ENCODE measurements around the gene KLHL2. TPM values are rescaled to one million over a fixed set of nuclear protein-coding genes. Genes with fewer than 3 reads are reported as not detected.
A peak's percentile ranks its signal among the peaks of the same experiment; 100 is the strongest.
"Not testable (repeated sequence)": the region's sequence is repeated elsewhere in the genome, so short reads cannot be mapped to it uniquely, and the experiment has no call there.

Gene KLHL2
- total and polyA plus RNA-seq, 5 donors = 5.3 to 15.5 (median 10.6) TPM

DNA sequence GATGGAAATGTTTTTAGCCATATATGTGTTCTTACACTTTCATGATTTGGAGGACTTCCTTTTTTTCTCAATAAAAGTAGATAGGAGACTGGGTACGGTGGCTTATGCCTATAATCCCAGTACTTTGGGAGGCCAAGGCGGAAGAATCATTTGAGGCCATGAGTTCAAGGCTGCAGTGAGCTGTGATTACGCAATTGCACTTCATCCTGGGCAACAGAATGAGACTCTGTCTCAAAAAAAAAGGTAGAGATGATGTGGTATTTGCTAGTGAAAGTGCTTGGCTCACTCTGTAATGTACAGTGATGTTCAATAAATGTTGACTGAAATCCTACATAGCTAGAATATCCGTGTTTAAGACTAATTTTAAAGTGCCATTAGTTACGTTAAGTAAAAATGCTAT is 27.4 kb downstream of the KLHL2 start:
- Histone ChIP-seq H3K27ac (ENCODE audit: low read length) (no peak overlapping the region), H3K9me3 (ENCODE audit: control insufficient read depth, low read length) (no peaks in the 10 kb centered on the region), H3K4me1 (ENCODE audit: control insufficient read depth, insufficient read depth, low read length) (peaks cover 1% of the 10 kb centered on the region), H3K27me3 (ENCODE audit: control insufficient read depth, insufficient read depth) (no peaks in the 10 kb centered on the region), H3K4me3 (ENCODE audit: low read length) (no peak overlapping the region)
- DNase-seq = no peak
- ATAC-seq = no peak
- intact Hi-C loops (cut with DNase I) = no loop called here
- 94% methylated on average over 5 of the region's 5 CpGs for WGBS

DNA sequence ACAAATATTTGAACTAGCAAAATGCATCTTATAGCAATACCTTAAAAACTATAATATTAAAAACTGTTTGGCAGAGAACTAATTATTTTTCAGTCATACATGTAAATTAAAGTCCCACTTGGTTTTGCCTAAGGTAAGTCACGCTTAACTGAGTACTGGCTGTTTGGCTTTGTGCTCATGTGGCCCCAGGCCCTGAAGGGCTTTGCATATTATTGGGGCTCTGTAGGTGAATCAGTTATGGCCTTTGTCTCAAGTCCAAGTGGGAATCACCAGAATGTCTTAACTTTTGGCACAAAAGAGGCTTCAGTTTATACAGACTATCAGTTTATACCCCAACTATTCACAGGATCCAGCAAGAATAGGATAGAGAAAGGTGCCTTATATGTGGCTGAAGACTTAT is 29.5 kb downstream of the KLHL2 start:
- ATAC-seq = not testable (repeated sequence)

DNA sequence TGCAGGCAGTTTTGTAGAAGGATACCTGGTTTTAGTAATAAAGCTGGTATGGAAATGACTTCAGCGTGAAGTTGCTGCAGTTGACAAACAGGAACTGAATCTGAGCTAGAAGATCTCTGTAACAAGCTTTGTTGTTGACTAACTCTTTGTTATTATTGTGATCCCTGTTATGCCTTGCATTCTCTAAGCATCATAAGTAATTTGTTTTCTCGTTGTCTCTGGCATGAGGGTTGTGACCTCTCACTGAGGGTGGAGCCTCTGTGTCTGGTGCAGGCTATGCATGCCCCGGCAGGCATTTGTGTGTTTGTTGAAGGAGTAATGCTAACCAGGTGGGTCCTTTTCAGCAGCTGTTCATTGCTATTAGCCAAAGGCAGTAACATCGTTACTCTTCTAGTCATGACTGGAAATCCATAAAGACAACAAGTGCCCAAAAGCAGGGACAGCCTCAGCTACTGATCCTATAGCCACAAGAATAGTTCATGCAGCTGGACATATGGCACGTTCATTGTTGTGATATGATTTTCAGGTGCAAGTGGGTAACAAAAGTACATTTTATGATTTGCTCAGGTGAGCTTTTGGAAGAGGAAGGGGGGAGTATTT is 30.8 kb downstream of the KLHL2 start:
- H3K9me3 ChIP-seq (ENCODE audit: control insufficient read depth, low read length); H3K4me3 ChIP-seq (ENCODE audit: low read length); ATAC-seq; H3K27ac ChIP-seq (ENCODE audit: low read length); DNase-seq; H3K27me3 ChIP-seq (ENCODE audit: control insufficient read depth, insufficient read depth); H3K4me1 ChIP-seq (ENCODE audit: control insufficient read depth, insufficient read depth, low read length); intact Hi-C loops (cut with DNase I): not testable (repeated sequence)
- WGBS = 74% methylated on average over 5 of the region's 5 CpGs

More for the DNA sequence above, 29.5 kb downstream of the KLHL2 start:
- DNase-seq; H3K27ac ChIP-seq (ENCODE audit: low read length); H3K9me3 ChIP-seq (ENCODE audit: control insufficient read depth, low read length); H3K27me3 ChIP-seq (ENCODE audit: control insufficient read depth, insufficient read depth); H3K4me1 ChIP-seq (ENCODE audit: control insufficient read depth, insufficient read depth, low read length); H3K4me3 ChIP-seq (ENCODE audit: low read length); intact Hi-C loops (cut with DNase I): not testable (repeated sequence)
- no CpG with 5 or more reads among the region's 1 CpG for WGBS

DNA sequence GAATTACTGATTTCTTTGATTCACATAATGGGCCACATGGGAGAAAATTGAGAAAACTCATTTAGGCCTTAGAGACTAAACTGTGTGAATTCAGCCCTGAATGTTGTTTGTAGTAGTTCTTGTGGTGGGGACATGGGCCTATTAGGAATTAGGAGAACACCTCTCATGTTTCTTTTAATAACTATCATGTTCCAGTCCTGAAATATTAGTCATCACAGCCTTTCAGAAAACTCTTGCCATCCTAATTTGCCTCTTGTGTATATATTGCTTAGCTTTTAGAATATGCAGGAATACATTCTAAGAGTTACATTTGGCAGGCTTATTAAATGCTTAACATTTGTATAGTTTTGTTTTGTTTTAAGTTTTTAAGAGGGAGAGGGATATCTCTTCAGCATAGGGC is 33.4 kb downstream of the KLHL2 start:
- H3K9me3 ChIP-seq (ENCODE audit: control insufficient read depth, low read length); H3K4me1 ChIP-seq (ENCODE audit: control insufficient read depth, insufficient read depth, low read length); H3K27me3 ChIP-seq (ENCODE audit: control insufficient read depth, insufficient read depth); H3K4me3 ChIP-seq (ENCODE audit: low read length); intact Hi-C loops (cut with DNase I); DNase-seq; H3K27ac ChIP-seq (ENCODE audit: low read length); ATAC-seq: not testable (repeated sequence)

DNA sequence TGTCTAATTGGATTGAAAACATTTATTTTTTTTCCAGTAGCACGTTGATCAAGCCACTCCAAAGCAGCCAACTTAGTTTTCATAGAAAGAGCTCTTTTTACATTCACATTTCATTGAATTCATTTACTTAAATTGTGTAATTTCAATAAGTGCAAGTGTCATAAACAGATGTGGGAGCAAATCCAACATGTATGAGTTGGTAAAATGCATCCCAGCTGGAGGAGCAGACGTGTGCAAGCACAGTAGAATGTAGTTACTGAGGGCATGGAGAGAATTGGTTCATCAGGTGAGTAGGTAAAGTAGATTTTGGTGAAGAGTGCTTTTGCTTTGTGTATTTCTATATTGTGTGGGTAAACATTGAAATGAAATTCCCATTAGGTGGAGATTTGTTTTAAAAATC is 36.8 kb downstream of the KLHL2 start:
- H3K27me3 ChIP-seq (ENCODE audit: control insufficient read depth, insufficient read depth); DNase-seq; H3K9me3 ChIP-seq (ENCODE audit: control insufficient read depth, low read length); H3K27ac ChIP-seq (ENCODE audit: low read length); H3K4me1 ChIP-seq (ENCODE audit: control insufficient read depth, insufficient read depth, low read length); intact Hi-C loops (cut with DNase I); ATAC-seq; H3K4me3 ChIP-seq (ENCODE audit: low read length): not testable (repeated sequence)
- 88% methylated on average over 2 of the region's 2 CpGs for WGBS

DNA sequence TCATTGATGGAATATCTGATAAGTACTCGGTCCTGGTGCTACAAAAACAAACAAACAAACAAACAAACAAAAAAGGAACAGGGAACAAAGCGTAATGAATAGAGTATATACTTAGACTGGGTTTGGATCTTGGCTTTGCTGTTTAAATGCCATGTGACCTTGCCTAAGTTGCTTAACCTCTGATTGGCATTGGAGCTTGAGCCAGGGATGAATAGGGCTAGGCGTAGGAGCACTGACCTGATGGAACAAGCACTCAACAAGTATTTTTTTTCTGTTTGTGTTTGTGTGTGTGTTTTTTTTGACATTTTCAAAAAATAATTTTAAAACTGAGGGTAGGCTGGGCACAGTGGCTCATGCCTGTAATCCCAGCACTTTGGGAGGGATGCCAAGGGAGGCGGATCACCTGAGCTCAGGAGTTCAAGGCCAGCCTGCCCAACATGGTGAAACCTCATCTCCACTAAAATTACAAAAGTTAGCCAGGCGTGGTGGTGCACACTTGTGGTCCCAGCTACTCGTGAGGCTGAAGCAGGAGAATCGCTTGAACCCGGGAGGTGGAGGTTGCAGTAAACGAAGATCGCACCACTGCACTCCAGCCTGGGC is 37.3 kb downstream of the KLHL2 start:
- WGBS = 95% methylated on average over 10 of the region's 10 CpGs
- H3K4me3 ChIP-seq (ENCODE audit: low read length); intact Hi-C loops (cut with DNase I); H3K9me3 ChIP-seq (ENCODE audit: control insufficient read depth, low read length); ATAC-seq; H3K4me1 ChIP-seq (ENCODE audit: control insufficient read depth, insufficient read depth, low read length); DNase-seq; H3K27me3 ChIP-seq (ENCODE audit: control insufficient read depth, insufficient read depth); H3K27ac ChIP-seq (ENCODE audit: low read length): not testable (repeated sequence)

DNA sequence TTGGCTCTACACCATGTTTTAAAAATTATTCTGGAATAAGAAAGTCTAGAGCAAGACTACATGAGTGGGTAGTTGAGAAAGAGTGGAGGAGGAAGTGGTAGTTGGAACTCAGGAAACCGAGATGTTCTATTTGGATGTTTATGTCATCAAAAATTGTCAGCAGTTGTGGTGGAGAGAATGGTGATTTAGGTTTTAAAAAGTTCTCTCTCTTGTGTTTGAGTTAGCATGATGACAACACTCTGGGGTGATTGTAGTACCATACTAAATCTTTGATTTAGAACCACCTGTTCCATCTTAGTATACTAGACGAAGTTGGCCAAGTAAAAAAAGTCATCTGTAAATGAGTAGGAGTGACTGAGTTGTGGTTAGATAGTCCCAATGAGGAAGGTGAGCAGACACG is 40.7 kb downstream of the KLHL2 start:
- H3K4me1 ChIP-seq (ENCODE audit: control insufficient read depth, insufficient read depth, low read length) = no peaks in the 10 kb centered on the region
- H3K27me3 ChIP-seq (ENCODE audit: control insufficient read depth, insufficient read depth) = no peaks in the 10 kb centered on the region
- intact Hi-C loops (cut with DNase I) = no loop called here
- no peak overlapping the region for H3K4me3 ChIP-seq (ENCODE audit: low read length)
- 75% methylated on average over 3 of the region's 3 CpGs for WGBS
- DNase-seq (no peak), ATAC-seq (peak in 1 of 2 donors; percentile 19)
- H3K27ac ChIP-seq (ENCODE audit: low read length) = no peak overlapping the region
- H3K9me3 ChIP-seq (ENCODE audit: control insufficient read depth, low read length) = no peaks in the 10 kb centered on the region

DNA sequence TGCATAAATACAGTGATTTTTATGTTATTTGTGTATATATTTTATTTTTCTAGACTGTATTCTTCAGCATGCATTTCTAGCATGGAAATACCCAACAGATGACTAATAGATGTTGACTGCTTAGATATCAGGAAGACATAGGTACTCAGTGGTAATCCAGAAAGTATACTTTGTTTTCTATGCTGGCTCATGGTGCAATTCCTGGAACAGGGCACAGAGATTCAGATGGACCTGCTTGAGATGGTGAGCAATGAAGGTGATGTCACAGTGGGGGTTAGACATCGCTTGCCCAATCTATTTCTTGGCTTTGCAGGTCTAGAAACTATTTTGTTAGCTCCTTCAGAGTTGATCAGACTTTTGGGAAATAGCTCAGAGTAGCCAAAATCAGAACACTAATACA is 41.5 kb downstream of the KLHL2 start:
- intact Hi-C loops (cut with DNase I); H3K27me3 ChIP-seq (ENCODE audit: control insufficient read depth, insufficient read depth); ATAC-seq; H3K4me3 ChIP-seq (ENCODE audit: low read length); H3K9me3 ChIP-seq (ENCODE audit: control insufficient read depth, low read length); H3K27ac ChIP-seq (ENCODE audit: low read length); DNase-seq; H3K4me1 ChIP-seq (ENCODE audit: control insufficient read depth, insufficient read depth, low read length): not testable (repeated sequence)
- WGBS = 98% methylated on average over 1 of the region's 1 CpG

DNA sequence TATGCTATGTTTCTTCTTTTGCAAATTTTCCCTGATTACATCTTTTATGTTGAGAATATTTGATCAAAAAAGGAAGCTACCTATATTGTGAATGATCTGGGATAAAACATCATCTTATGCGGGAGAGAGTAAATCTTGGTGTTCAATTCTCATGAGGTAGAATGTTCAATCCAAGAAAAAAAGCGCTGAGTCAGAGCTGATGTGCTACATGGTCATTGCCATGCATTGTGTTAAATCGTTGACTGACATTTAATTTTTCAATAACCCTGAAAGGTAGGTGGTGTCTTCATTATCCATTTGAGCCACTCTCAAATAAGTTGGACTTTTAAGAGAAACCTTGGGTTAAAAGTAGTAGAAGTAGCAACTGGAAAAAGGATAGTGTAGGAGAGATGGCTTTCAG is 47.4 kb downstream of the KLHL2 start:
- 94% methylated on average over 3 of the region's 3 CpGs for WGBS
- H3K9me3 ChIP-seq (ENCODE audit: control insufficient read depth, low read length); DNase-seq; ATAC-seq; H3K27me3 ChIP-seq (ENCODE audit: control insufficient read depth, insufficient read depth); intact Hi-C loops (cut with DNase I); H3K27ac ChIP-seq (ENCODE audit: low read length); H3K4me1 ChIP-seq (ENCODE audit: control insufficient read depth, insufficient read depth, low read length); H3K4me3 ChIP-seq (ENCODE audit: low read length): not testable (repeated sequence)

DNA sequence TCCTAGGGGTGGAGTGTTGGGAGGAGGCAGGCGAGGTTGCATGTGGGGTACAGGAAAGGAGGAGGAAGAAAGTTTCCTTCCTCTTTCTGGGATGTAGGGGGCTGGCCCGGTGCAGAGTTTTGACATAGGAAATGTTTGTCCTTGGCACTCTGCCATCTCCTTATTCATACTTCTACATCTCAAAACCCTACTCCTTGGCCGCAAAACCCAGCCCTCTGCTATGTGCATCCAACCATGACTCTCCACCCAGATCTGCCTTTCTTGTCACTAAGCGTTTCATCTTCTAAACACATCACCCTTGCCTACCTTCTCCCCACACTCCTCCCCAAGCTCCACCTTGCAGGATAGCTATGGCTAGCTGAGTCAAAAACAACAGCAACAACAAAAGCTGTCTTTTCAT is 48.1 kb downstream of the KLHL2 start:
- WGBS = 36% methylated on average over 4 of the region's 4 CpGs
- H3K9me3 ChIP-seq (ENCODE audit: control insufficient read depth, low read length); H3K4me3 ChIP-seq (ENCODE audit: low read length); H3K27me3 ChIP-seq (ENCODE audit: control insufficient read depth, insufficient read depth); H3K4me1 ChIP-seq (ENCODE audit: control insufficient read depth, insufficient read depth, low read length); H3K27ac ChIP-seq (ENCODE audit: low read length); intact Hi-C loops (cut with DNase I): not testable (repeated sequence)
- DNase-seq (peak; percentile 25 to 71 (median 40)), ATAC-seq (peak; percentile 89 to 93)

DNA sequence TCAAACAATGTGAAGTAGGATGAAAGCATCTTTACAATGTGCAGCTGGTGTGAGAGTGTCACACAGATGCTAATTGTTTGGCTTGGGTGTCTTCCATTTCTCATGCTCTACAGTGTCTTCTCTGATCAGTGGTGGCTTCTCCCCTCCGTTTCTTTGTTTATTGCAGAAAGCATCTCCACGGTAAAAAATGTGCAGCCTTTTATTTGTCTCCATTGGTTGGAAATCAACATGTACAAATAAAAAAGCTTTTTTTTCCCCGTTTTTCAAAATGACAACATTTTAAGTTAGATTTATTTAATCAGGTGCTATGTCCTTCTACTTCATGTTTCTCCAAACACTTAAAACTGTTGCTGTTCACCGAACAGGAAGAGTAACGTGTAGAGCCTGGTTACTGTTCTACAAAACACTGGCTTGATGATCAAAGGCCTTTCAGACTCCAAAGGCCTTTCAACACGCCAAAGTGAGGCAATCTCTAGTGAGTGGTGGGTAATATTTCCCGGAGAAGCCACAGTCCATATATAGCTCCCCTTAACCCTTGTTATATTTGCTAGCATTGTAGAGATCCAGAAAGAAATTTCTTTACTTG is 48.8 kb downstream of the KLHL2 start:
- WGBS = 43% methylated on average over 7 of the region's 7 CpGs
- intact Hi-C loops (cut with DNase I); H3K27ac ChIP-seq (ENCODE audit: low read length); H3K4me3 ChIP-seq (ENCODE audit: low read length); H3K4me1 ChIP-seq (ENCODE audit: control insufficient read depth, insufficient read depth, low read length); DNase-seq; H3K9me3 ChIP-seq (ENCODE audit: control insufficient read depth, low read length); H3K27me3 ChIP-seq (ENCODE audit: control insufficient read depth, insufficient read depth): not testable (repeated sequence)
- peak; percentile 74 to 82 for ATAC-seq
